Measurements from ENCODE around the gene INMT.

Gene INMT

GRCh38 chr7:30789334-30789711, 37.4 kb downstream of the INMT start:
- DNase-seq = no peak

- no peak for DNase-seq
These were observed 38.4 kb downstream of the INMT start for GRCh38 chr7:30790356-30790755.

DNA sequence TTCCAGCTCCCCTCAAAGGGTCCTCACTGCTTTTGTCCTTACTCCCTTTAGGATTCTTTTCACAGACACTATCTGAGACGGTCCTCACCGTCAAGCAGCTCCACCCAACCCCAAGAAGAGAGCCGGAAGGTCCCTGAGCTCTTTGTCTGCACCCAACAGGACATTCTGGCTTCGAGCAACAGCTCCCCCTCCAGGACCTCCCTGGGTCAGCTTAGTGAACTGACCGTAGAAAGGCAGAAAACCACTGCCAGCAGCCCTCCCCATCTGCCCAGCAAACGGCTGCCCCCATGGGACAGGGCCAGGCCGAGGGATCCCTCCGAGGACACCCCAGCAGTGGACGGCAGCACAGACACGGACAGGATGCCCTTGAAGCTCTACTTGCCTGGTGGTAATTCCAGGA, 39.2 kb downstream of the INMT start:
- DNase-seq = no peak

DNA sequence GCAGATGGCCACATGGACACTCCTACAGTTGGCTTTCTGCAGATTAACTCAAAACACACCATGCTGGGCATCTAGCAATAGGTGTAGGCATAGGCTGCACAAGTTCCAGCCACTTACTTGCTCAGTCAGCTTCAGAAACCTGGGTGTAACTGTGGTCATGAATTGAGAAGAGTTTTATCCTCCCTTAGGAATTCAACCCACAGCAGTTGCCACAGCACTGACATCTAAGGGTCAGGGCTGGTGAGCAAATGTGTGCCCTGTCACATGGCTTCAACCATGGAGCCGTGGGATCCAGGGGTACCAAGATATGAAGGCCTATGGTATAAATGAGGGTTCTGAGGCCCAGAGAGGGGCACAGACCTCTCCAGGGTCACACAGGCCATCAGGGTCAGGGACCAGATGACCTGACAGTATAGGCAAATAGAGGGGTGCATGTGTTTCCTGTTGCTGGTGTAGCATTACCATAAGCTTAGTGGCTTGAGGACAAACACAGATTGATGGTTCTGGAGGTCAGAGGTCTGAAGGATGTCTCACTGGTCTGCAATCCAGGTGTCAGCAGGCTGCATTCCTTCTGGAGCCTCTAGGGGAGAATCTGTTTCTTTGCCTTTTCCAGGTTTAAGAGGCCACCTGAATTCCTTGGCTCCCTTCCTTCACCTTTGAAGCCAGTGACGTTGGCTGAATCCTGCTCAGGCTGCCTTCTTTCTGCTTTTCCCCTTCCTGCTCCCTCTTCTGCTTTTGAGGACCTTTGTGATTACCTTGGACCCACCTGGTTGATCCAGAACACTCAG, 43.4 kb downstream of the INMT start:
- DNase-seq = no peak

DNA sequence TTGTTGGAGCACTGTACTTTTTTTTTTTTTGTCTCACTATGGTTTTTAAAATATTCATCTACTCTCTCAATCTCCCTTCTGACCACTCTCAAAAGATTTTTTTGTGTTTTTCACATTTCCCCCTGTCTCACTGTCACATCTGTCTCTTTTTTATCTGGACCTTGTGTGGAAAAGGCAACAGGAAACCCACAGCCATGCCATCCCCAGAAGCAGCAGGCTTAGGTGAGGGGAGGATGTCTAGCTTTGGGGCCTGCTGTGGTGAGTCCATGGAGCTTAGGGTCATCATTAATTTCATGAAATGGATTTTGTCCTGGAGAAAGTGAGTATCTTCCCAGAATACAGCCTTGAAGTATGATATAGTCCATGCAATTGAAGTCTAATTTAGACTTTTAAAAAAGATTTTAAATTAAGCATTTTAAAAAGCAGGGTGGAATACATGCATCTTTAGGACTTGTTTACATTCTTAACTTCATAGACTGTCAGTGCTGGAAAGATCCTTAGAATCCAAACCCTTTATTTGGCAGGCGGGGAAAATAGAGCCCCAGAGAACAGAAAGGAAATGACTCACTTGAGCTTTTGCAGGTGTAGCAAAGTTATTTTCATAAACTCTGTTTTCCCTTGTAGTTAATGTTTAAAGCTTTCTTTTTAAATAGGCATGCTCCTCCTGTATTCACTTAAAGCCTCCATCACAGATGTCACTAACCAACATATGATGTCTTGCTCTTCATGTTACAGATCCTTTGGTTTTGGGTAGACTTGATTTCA, 44.4 kb downstream of the INMT start:
- DNase-seq = no peak

DNA sequence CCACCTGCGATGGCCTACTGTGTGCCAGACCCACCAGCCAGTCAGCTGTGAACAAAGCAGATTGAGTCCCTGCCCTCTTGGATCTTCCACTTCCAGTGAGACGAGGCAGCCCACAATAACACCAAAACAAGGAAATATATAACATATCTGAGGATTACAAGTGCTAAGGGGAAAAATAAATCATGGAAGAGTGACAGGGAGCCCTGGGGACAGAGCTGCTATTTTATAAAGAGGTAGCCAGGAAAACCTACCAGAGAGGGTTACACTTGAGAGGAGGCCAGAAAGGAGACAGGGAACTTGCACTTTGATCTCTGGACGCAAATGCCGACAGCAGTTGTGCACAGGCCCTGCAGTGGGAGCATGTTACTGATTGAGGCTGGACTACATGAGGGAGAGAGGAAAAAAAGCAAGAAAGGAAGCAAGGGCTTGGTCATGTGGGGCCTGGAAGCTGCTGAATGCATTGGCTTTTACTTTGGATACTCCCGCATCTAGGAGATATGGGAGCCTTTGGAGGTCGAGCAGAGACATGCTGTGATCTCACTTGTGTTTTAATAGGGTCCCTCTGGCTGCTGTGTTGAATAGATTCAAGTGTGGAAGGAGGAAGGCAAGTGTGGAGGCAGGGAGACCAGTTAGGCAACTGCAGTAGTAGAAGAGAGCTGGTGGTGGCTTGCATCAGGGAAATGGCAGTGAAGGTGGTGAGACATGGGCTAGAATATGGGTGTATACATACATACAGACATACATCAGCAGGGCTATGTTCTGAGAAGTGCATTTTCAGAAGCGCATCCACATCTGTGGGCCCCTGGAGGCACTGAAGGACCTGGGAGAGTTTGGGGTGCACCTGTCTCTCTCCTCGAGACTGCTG, 45.5 kb downstream of the INMT start:
- DNase-seq = no peak

GRCh38 chr7:30799206-30799975, 47.5 kb downstream of the INMT start:
- no peak for DNase-seq

- DNase-seq = no peak
These were observed 48.2 kb downstream of the INMT start for GRCh38 chr7:30799976-30800661.

DNA sequence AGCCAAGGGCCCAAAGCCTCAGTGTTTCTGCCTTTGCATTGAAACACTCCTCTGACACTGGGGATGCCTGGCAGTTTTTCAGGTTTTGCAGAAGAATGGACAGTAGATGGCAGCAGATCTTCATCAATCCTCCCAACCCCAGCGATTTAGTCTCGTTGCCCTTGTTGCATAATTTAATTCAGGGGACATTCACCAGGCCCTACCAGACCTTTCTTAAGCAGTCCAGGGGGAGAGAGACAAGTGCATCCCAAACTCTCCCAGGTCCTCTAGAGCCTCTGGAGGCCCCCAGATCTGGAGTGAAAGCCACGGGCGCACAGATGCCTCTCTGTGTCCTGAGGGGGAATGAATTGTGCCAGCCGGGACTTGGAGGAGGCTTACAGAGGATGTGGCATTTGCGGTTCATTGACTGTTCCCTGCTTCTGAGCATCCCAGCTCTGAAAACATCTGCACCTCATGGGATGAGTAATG, 48.9 kb downstream of the INMT start:
- DNase-seq = no peak

- no peak for DNase-seq
These were observed 50.9 kb downstream of the INMT start for GRCh38 chr7:30802812-30803211.

DNA sequence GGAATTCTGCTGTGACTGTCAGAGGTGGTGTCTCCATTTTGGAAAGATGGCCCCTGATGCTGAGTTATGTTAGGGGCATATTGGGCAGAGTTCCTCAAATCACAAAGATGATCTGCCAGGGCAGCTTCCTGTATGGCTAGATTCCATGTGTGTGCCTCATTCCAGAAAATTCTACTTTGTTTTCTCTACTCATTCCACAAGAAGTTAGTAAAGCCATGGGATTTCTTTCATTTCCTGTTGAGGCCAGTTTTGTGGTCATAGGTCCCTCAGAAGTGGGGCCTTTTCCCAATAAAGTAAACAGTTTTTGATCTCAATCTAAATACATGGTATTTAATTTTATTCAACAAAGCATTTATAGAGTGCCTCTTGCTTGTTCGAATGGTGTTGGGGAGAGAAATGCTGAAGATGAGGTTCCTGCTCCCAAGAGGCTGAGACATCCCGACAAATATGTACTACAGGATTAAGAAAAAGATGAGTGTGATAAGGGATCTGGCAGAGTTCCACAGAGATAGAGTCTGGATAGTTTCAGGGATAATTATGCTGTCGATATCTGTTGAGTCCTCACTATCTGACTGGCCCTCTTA, 52.2 kb downstream of the INMT start:
- no peak for DNase-seq

- no peak for DNase-seq
These were observed 53.3 kb downstream of the INMT start for GRCh38 chr7:30805081-30805691.

DNA sequence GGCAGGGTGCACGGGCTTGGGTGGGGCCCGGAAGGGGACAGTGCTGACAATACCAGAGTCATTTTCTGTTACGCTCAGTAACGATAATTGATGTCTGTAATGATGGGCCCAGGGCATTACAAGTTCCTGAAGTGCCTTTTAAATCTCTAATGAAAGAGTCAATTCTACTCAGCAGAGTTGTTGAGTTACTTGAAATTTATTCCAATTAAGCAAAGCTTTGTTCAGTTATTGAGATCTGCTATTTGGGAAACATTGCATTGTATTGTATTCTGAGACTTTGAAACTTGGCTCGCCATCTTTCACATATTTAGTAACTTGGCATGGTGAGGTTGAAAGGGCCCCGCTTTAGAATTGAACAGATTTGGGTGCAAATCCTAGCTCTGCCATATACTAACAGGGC, 54.0 kb downstream of the INMT start:
- no peak for DNase-seq

Measured in activated CD4-positive, alpha-beta T cell treated with anti-CD3 and anti-CD28 coated beads for 1 hour (primary cell).